Astrocyte of the spinal cord (primary cell): Measurements from ENCODE around the gene LRRTM4.
"Not testable (repeated sequence)": the region's sequence is repeated elsewhere in the genome, so short reads cannot be mapped to it uniquely, and the experiment has no call there.

Experiments used
- DNase-seq: peaks from one replicate; pipeline ENCODE4 v3.0.0; 2011; ENCODE audit warnings: low read depth, low spot score
- H3K4me3 ChIP-seq: 2 replicates; pipeline ENCODE4 v1.5.1; 2011; ENCODE audit warnings: low read depth, mild to moderate bottlenecking, low read length, moderate library complexity
- in situ Hi-C: cut with HindIII; loops from 2 replicates; pipeline ENCODE4 v1.10.0; 2017; ENCODE audit warnings: low sequenced_read_pairs
- TF ChIP-seq, protein P1 (sequence below): IDR thresholded peaks from 2 replicates; pipeline ENCODE4 v1.5.1; 2012; ENCODE audit warnings: low read depth, mild to moderate bottlenecking, low read length, inconsistent platforms

Gene LRRTM4

GRCh38 chr2:77192811-77193289 lies 329.3 kb downstream of the LRRTM4 start:
- DNase-seq: no peak
- H3K4me3 ChIP-seq: no peak overlapping the region
- in situ Hi-C loops: no loop called here
- TF ChIP-seq, protein P1, sequence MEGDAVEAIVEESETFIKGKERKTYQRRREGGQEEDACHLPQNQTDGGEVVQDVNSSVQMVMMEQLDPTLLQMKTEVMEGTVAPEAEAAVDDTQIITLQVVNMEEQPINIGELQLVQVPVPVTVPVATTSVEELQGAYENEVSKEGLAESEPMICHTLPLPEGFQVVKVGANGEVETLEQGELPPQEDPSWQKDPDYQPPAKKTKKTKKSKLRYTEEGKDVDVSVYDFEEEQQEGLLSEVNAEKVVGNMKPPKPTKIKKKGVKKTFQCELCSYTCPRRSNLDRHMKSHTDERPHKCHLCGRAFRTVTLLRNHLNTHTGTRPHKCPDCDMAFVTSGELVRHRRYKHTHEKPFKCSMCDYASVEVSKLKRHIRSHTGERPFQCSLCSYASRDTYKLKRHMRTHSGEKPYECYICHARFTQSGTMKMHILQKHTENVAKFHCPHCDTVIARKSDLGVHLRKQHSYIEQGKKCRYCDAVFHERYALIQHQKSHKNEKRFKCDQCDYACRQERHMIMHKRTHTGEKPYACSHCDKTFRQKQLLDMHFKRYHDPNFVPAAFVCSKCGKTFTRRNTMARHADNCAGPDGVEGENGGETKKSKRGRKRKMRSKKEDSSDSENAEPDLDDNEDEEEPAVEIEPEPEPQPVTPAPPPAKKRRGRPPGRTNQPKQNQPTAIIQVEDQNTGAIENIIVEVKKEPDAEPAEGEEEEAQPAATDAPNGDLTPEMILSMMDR: no peak

DNA sequence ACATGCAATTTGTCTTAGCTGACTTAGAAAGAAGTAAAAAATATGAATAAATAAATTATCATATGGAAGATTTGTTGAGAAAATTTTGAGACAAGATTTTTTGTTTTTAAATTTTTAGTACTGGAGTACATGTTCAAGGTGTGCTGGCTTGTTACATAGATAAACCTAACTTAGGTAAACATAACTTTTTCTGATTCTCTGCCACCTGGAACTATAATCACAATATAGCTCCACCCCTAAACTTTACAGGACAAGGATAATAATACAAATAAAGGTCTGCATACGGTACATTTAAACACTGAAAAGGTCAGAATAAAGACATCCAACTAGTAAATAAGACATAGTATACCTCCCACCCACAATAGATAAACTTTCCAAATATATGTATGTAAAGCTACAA lies 330.5 kb downstream of the LRRTM4 start:
- no peak overlapping the region for H3K4me3 ChIP-seq
- in situ Hi-C loops: no loop called here
- no peak for DNase-seq
- TF ChIP-seq, protein P1: no peak

GRCh38 chr2:77190721-77191346 lies 331.3 kb downstream of the LRRTM4 start:
- no peak for DNase-seq
- in situ Hi-C loops: no loop called here
- TF ChIP-seq, protein P1: no peak
- no peak overlapping the region for H3K4me3 ChIP-seq

GRCh38 chr2:77185052-77185451 lies 337.1 kb downstream of the LRRTM4 start:
- TF ChIP-seq, protein P1: no peak
- H3K4me3 ChIP-seq: no peak overlapping the region
- no peak for DNase-seq
- in situ Hi-C loops: no loop called here

DNA sequence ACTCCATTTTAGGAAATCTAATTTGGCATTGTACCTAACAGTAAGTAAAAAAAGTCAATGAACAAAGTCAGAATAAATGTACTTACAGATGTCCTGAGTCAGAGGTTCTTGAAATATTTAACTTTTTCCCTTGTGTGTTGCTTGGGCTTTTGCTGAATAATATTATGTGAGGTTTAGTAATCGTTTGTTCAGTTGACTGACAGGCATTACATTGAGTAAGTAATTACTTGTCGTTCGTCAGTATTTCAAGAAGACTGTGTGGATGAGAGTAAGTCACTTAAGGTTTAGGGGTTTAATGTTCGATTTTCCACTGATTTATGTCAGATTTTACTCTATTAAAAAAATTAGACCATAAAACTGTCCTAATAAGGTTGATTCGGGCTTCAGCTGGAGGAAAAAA lies 342.9 kb downstream of the LRRTM4 start:
- TF ChIP-seq, protein P1: no peak
- DNase-seq: no peak
- in situ Hi-C loops: no loop called here
- no peak overlapping the region for H3K4me3 ChIP-seq

DNA sequence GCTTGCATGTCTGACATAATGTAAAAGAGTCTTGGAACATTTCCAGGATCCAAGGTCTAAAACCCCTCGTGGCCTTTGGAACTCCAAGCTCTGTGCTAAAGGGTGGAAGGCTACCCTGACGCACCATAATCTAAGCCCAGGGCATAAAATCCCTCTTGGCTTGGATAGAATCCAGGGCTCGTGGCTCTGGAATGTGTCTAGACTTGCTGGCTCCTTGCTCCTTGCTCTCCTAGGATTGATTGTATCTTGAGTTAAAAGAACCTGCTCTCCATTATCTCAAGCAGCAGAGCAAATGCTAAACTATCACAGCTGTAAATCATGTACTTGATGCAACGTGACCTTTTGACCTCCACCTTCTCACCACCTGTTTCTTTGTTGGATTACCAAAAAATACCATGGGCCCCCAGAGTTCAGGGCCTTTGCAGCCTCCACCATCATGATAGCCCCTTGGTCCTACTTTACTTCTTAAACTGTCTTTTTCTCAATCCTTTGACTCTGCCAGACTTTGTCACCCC lies 346.9 kb downstream of the LRRTM4 start:
- DNase-seq, in situ Hi-C loops, H3K4me3 ChIP-seq: not testable (repeated sequence)

- TF ChIP-seq, protein P1: no peak
- DNase-seq: no peak
- H3K4me3 ChIP-seq: no peak overlapping the region
- in situ Hi-C loops: no loop called here
These were observed 352.8 kb downstream of the LRRTM4 start for GRCh38 chr2:77169426-77169825.

- DNase-seq, H3K4me3 ChIP-seq, in situ Hi-C loops: not testable (repeated sequence)
These were observed 358.2 kb downstream of the LRRTM4 start for GRCh38 chr2:77164021-77164420.
